Measurements from ENCODE around the gene GJE1. TPM values are rescaled to one million over a fixed set of nuclear protein-coding genes. Genes with fewer than 3 reads are reported as not detected.
"Not testable (repeated sequence)": the region's sequence is repeated elsewhere in the genome, so short reads cannot be mapped to it uniquely, and the experiment has no call there.

GJE1 gene
- total and polyA plus RNA-seq, 11 donors = not detected

DNA sequence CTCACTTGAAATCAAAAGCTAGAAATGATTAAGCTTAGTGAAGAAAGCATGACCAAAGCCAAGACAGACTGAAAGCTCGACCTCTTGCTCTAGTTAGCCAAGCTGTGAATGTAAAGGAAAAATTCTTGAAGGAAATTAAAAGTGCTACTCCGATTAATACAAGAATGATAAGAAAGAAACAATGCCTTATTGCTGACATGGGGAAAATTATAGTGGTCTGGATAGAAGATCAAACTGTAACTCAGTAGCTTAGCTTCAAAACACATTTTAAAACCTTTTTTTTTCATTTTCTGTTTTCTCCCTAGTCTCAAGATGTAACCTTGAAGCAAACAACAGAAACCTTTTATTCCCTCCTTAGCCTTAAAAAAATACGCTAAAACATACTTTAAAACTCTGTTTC is 11.4 kb upstream of the GJE1 start:
- Histone ChIP-seq H3K4me3 (no peak overlapping the region), H3K27me3 (no peaks in the 10 kb centered on the region), H3K9me3 (no peaks in the 10 kb centered on the region), H3K36me3 (no peaks in the 10 kb centered on the region), H3K27ac (no peak overlapping the region), H3K4me1 (no peaks in the 10 kb centered on the region)
- intact Hi-C loops (cut with DNase I) = no loop called here
- ATAC-seq = no peak
- TF ChIP-seq POLR2A (IDR thresholded peaks at IDR 0.05) (no peak), CTCF (IDR thresholded peaks at IDR 0.05) (no peak)
- DNase-seq = no peak
- 74 to 80% (median 79%) methylated on average over 3 of the region's 3 CpGs for WGBS, 4 donors

GRCh38 chr6:142130814-142131213 is 1.9 kb upstream of the GJE1 start:
- DNase-seq = no peak
- Histone ChIP-seq H3K9me3 (peaks cover 0 to 10% (median 3%) of the 10 kb centered on the region in 12 donors), H3K27ac (no peak overlapping the region), H3K27me3 (no peaks in the 10 kb centered on the region), H3K36me3 (no peaks in the 10 kb centered on the region), H3K4me1 (no peaks in the 10 kb centered on the region), H3K4me3 (no peak overlapping the region)
- no peak for TF ChIP-seq CTCF (IDR thresholded peaks at IDR 0.05)
- TF ChIP-seq POLR2A (IDR thresholded peaks at IDR 0.05) = no peak
- WGBS, 4 donors = 82 to 100% (median 89%) methylated on average over 1 of the region's 1 CpG
- intact Hi-C loops (cut with DNase I) = no loop called here
- ATAC-seq = no peak

DNA sequence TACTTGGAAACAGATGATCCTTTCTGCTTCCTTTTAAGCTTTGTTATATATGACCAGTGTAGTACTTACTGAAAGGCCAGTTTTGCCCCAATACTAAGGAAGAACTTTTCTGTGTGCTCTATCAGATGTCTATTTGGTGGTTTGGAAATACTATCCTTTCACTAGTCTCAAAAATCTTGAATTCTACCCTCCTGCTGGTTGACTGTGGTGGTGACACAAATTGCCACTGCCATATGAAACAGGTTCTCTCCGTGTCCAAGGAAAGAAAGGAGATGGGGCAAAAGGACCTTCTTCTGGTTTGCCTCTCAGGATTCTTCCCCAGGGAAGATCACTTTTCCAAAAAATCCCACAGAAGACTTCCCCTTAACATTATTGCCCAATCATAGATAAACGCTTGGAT is 6.2 kb downstream of the GJE1 start:
- H3K4me3 ChIP-seq = no peak overlapping the region
- no peaks in the 10 kb centered on the region for H3K9me3 ChIP-seq
- no peak for DNase-seq
- no peak for ATAC-seq
- H3K27me3 ChIP-seq = no peaks in the 10 kb centered on the region
- no peaks in the 10 kb centered on the region for H3K36me3 ChIP-seq
- 46 to 48% (median 48%) methylated on average over 2 of the region's 2 CpGs for WGBS, 4 donors
- intact Hi-C loops (cut with DNase I) = no loop called here
- no peaks in the 10 kb centered on the region for H3K4me1 ChIP-seq
- no peak overlapping the region for H3K27ac ChIP-seq
- no peak for TF ChIP-seq CTCF (IDR thresholded peaks at IDR 0.05)

GRCh38 chr6:142141531-142141930 is 8.8 kb downstream of the GJE1 start:
- WGBS, 4 donors = 91 to 93% (median 92%) methylated on average over 13 of the region's 13 CpGs
- not testable (repeated sequence) for H3K4me1 ChIP-seq, H3K27me3 ChIP-seq, DNase-seq, H3K27ac ChIP-seq, ATAC-seq, H3K9me3 ChIP-seq, H3K4me3 ChIP-seq, H3K36me3 ChIP-seq
- intact Hi-C loops (cut with DNase I) = loop anchor here in 1 of 10 donors (10.0 kb wide), 1 partner anchor 243 kb away; no protein-coding TSS in a partner anchor

Measured in heart left ventricle (tissue), 16 donors.